Measurements from ENCODE around the gene GFRA1. TPM values are rescaled to one million over a fixed set of nuclear protein-coding genes. Genes with fewer than 3 reads are reported as not detected.

Gene GFRA1
- total RNA-seq, 1 donor from 2014 or later = 44.1 TPM

DNA sequence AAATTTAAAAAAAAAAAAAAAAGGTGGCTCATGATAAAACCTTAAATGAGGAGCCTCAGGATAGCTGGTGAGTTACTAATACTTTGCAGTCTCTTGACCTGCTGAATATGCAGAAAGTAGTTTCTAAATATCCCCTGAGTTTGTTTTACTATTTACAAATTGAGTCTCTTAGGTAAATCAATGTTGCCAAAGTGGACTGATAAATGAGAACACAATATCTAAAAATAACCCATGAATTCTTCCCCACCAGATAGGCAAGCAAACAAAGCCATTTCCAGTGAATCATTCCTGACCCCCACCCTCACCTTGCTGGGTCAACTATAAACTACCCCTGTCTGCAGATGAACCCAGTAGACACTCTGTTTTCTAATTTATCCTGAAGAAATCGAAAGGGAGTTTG, 78.9 kb downstream of the GFRA1 start:
- Mint-ChIP-seq H3K27me3 (ENCODE audit: unreplicated experiment) (no peaks in the 10 kb centered on the region), H3K4me1 (ENCODE audit: unreplicated experiment) (no peaks in the 10 kb centered on the region), H3K9me3 (ENCODE audit: unreplicated experiment) (peaks cover 17% of the 10 kb centered on the region), H3K36me3 (ENCODE audit: unreplicated experiment) (peaks cover 2% of the 10 kb centered on the region), H3K27ac (ENCODE audit: unreplicated experiment) (no peak overlapping the region), H3K4me3 (ENCODE audit: unreplicated experiment) (no peak overlapping the region)
- DNase-seq (ENCODE audit: extremely low spot score, unreplicated experiment) = no peak
- TF ChIP-seq, protein P1, sequence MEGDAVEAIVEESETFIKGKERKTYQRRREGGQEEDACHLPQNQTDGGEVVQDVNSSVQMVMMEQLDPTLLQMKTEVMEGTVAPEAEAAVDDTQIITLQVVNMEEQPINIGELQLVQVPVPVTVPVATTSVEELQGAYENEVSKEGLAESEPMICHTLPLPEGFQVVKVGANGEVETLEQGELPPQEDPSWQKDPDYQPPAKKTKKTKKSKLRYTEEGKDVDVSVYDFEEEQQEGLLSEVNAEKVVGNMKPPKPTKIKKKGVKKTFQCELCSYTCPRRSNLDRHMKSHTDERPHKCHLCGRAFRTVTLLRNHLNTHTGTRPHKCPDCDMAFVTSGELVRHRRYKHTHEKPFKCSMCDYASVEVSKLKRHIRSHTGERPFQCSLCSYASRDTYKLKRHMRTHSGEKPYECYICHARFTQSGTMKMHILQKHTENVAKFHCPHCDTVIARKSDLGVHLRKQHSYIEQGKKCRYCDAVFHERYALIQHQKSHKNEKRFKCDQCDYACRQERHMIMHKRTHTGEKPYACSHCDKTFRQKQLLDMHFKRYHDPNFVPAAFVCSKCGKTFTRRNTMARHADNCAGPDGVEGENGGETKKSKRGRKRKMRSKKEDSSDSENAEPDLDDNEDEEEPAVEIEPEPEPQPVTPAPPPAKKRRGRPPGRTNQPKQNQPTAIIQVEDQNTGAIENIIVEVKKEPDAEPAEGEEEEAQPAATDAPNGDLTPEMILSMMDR (IDR thresholded peaks at IDR 0.05) = no peak

- Mint-ChIP-seq H3K4me3 (ENCODE audit: unreplicated experiment) (no peak overlapping the region), H3K36me3 (ENCODE audit: unreplicated experiment) (peaks cover 2% of the 10 kb centered on the region), H3K4me1 (ENCODE audit: unreplicated experiment) (no peaks in the 10 kb centered on the region), H3K9me3 (ENCODE audit: unreplicated experiment) (peaks cover 16% of the 10 kb centered on the region), H3K27me3 (ENCODE audit: unreplicated experiment) (no peaks in the 10 kb centered on the region), H3K27ac (ENCODE audit: unreplicated experiment) (no peak overlapping the region)
- TF ChIP-seq, protein P1 (IDR thresholded peaks at IDR 0.05) = no peak
- DNase-seq (ENCODE audit: extremely low spot score, unreplicated experiment) = no peak
These were observed 82.1 kb downstream of the GFRA1 start for GRCh38 chr10:116190883-116191282.

DNA sequence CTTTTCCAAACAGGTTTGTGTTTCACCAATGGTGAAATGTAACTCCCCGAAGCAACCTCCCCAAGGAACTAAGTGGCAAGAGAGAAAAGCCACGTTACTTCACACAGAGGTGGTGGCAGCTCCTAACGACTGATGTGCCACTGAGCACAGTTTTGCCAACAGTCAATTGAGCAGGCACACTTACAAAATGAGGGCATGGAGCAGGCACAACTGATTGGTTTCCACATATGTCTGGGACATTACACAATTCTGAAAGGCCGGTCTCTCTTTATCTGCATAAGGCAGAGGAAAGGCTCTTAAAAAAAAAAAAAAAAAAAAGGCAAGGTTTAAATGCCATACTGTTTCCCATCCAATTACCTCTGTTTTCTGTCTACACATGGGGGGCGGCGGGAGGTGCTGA, 86.7 kb downstream of the GFRA1 start:
- Mint-ChIP-seq H3K36me3 (ENCODE audit: unreplicated experiment) (no peaks in the 10 kb centered on the region), H3K27ac (ENCODE audit: unreplicated experiment) (no peak overlapping the region), H3K4me3 (ENCODE audit: unreplicated experiment) (no peak overlapping the region), H3K9me3 (ENCODE audit: unreplicated experiment) (no peaks in the 10 kb centered on the region), H3K27me3 (ENCODE audit: unreplicated experiment) (no peaks in the 10 kb centered on the region), H3K4me1 (ENCODE audit: unreplicated experiment) (peaks cover 6% of the 10 kb centered on the region)
- TF ChIP-seq, protein P1 (IDR thresholded peaks at IDR 0.05) = no peak
- no peak for DNase-seq (ENCODE audit: extremely low spot score, unreplicated experiment)

- peaks cover 6% of the 10 kb centered on the region for H3K4me1 Mint-ChIP-seq (ENCODE audit: unreplicated experiment)
- H3K27me3 Mint-ChIP-seq (ENCODE audit: unreplicated experiment) = no peaks in the 10 kb centered on the region
- H3K27ac Mint-ChIP-seq (ENCODE audit: unreplicated experiment) = no peak overlapping the region
- H3K9me3 Mint-ChIP-seq (ENCODE audit: unreplicated experiment) = no peaks in the 10 kb centered on the region
- no peaks in the 10 kb centered on the region for H3K36me3 Mint-ChIP-seq (ENCODE audit: unreplicated experiment)
- no peak for DNase-seq (ENCODE audit: extremely low spot score, unreplicated experiment)
- TF ChIP-seq, protein P1 (IDR thresholded peaks at IDR 0.05) = no peak
- no peak overlapping the region for H3K4me3 Mint-ChIP-seq (ENCODE audit: unreplicated experiment)
These were observed 87.7 kb downstream of the GFRA1 start for GRCh38 chr10:116185199-116185867.

- H3K27ac Mint-ChIP-seq (ENCODE audit: unreplicated experiment) = no peak overlapping the region
- no peaks in the 10 kb centered on the region for H3K9me3 Mint-ChIP-seq (ENCODE audit: unreplicated experiment)
- no peaks in the 10 kb centered on the region for H3K27me3 Mint-ChIP-seq (ENCODE audit: unreplicated experiment)
- H3K4me3 Mint-ChIP-seq (ENCODE audit: unreplicated experiment) = no peak overlapping the region
- DNase-seq (ENCODE audit: extremely low spot score, unreplicated experiment) = no peak
- peaks cover under 1% of the 10 kb centered on the region for H3K36me3 Mint-ChIP-seq (ENCODE audit: unreplicated experiment)
- TF ChIP-seq, protein P1 (IDR thresholded peaks at IDR 0.05) = no peak
- peaks cover 6% of the 10 kb centered on the region for H3K4me1 Mint-ChIP-seq (ENCODE audit: unreplicated experiment)
These were observed 88.6 kb downstream of the GFRA1 start for GRCh38 chr10:116184512-116184794.

All from osteocyte (in vitro differentiated cells).